GM20431 (cell line): Measurements from ENCODE around the gene HACD1.

Experiments used
- in situ Hi-C: fragments of 300-500 bp; cut with MseI, MboI; formaldehyde crosslinking; loops from one replicate; pipeline ENCODE4 v1.15.0; 2020; ENCODE audit warnings: low sequenced_read_pairs; ENCODE audit not compliant: unreplicated experiment

Gene HACD1

GRCh38 chr10:17617031-17617911 lies at the start of gene HACD1:
Gene HACD1 (minus strand): TSS chr10:17617374. CDS start chr10:17617339, 35 bp downstream.
- in situ Hi-C loops = loop anchor here (25.0 kb wide), 1 partner anchor 245 kb away; no protein-coding TSS in a partner anchor

GRCh38 chr10:17665747-17666146 lies 48.6 kb upstream of the HACD1 start:
- in situ Hi-C loops = no loop called here

GRCh38 chr10:17663450-17663849 lies 46.3 kb upstream of the HACD1 start:
- in situ Hi-C loops = no loop called here

GRCh38 chr10:17662193-17663138 lies 45.3 kb upstream of the HACD1 start:
- in situ Hi-C loops = no loop called here

GRCh38 chr10:17661510-17661909 lies 44.3 kb upstream of the HACD1 start:
- in situ Hi-C loops = no loop called here

GRCh38 chr10:17660921-17661320 lies 43.7 kb upstream of the HACD1 start:
- in situ Hi-C loops = no loop called here

- in situ Hi-C loops = no loop called here
These were observed 42.2 kb upstream of the HACD1 start for GRCh38 chr10:17659365-17659764.

- in situ Hi-C loops = no loop called here
These were observed 39.9 kb upstream of the HACD1 start for GRCh38 chr10:17657103-17657500.

- in situ Hi-C loops = no loop called here
These were observed 38.5 kb upstream of the HACD1 start for GRCh38 chr10:17655567-17656146.

- in situ Hi-C loops = no loop called here
These were observed 37.8 kb upstream of the HACD1 start for GRCh38 chr10:17655009-17655408.

- in situ Hi-C loops = no loop called here
These were observed 35.4 kb upstream of the HACD1 start for GRCh38 chr10:17652585-17652984.

GRCh38 chr10:17651896-17652295 lies 34.7 kb upstream of the HACD1 start:
- in situ Hi-C loops = no loop called here

- in situ Hi-C loops = no loop called here
These were observed 33.2 kb upstream of the HACD1 start for GRCh38 chr10:17650416-17650815.

- in situ Hi-C loops = no loop called here
These were observed 32.7 kb upstream of the HACD1 start for GRCh38 chr10:17649836-17650235.

- in situ Hi-C loops = no loop called here
These were observed 31.9 kb upstream of the HACD1 start for GRCh38 chr10:17649052-17649451.

GRCh38 chr10:17648243-17649035 lies 31.3 kb upstream of the HACD1 start:
- in situ Hi-C loops = no loop called here

- in situ Hi-C loops = no loop called here
These were observed 30.2 kb upstream of the HACD1 start for GRCh38 chr10:17647326-17647725.

- in situ Hi-C loops = no loop called here
These were observed 28.6 kb upstream of the HACD1 start for GRCh38 chr10:17645621-17646345.

- in situ Hi-C loops = no loop called here
These were observed 27.3 kb upstream of the HACD1 start for GRCh38 chr10:17644485-17644943.
